LHCN-M2 (cell line): ENCODE data around the gene TNFRSF21. TPM values are rescaled to one million over a fixed set of nuclear protein-coding genes. Genes with fewer than 3 reads are reported as not detected.
"Not testable (repeated sequence)": the region's sequence is repeated elsewhere in the genome, so short reads cannot be mapped to it uniquely, and the experiment has no call there.

Experiments
- DNase-seq: peaks from one replicate; pipeline ENCODE4 v3.0.0-alpha.2; 2012; ENCODE audit warnings: low read depth
- total RNA-seq: library from RNA; depleted of rRNA; stranded (reverse); fragments of >200 nt; gene quantifications from 2 replicates; pipeline ENCODE4 v1.2.3, GENCODE V29; 2014

TNFRSF21 gene
- total RNA-seq, 1 experiment from 2014 or later, result 3.1 TPM

GRCh38 chr6:47252633-47253032, 57.1 kb downstream of the TNFRSF21 start:
- no peak for DNase-seq

GRCh38 chr6:47251396-47251795, 58.3 kb downstream of the TNFRSF21 start:
- no peak for DNase-seq

- no peak for DNase-seq
Measured at GRCh38 chr6:47250302-47250701, 59.4 kb downstream of the TNFRSF21 start.

GRCh38 chr6:47248446-47248845, 61.3 kb downstream of the TNFRSF21 start:
- DNase-seq, result no peak

GRCh38 chr6:47247227-47247797, 62.4 kb downstream of the TNFRSF21 start:
- peak; percentile 79 for DNase-seq

- no peak for DNase-seq
Measured at GRCh38 chr6:47246551-47246950, 63.2 kb downstream of the TNFRSF21 start.

- peak; percentile 31 for DNase-seq
Measured at GRCh38 chr6:47245745-47246371, 63.8 kb downstream of the TNFRSF21 start.

- peak; percentile 94 for DNase-seq
Measured at GRCh38 chr6:47242483-47243386, 67.0 kb downstream of the TNFRSF21 start.

GRCh38 chr6:47241742-47242482, 67.8 kb downstream of the TNFRSF21 start:
- DNase-seq, result peak; percentile 77

GRCh38 chr6:47240277-47240890, 69.3 kb downstream of the TNFRSF21 start:
- no peak for DNase-seq

GRCh38 chr6:47239546-47239945, 70.2 kb downstream of the TNFRSF21 start:
- no peak for DNase-seq

GRCh38 chr6:47238456-47238995, 71.2 kb downstream of the TNFRSF21 start:
- DNase-seq, result no peak

- no peak for DNase-seq
Measured at GRCh38 chr6:47237196-47237595, 72.5 kb downstream of the TNFRSF21 start.

- DNase-seq, result no peak
Measured at GRCh38 chr6:47235964-47236760, 73.5 kb downstream of the TNFRSF21 start.

GRCh38 chr6:47235421-47235820, 74.3 kb downstream of the TNFRSF21 start:
- DNase-seq, result no peak

- no peak for DNase-seq
Measured at GRCh38 chr6:47234266-47234933, 75.3 kb downstream of the TNFRSF21 start.

- DNase-seq, result no peak
Measured at GRCh38 chr6:47231151-47231550, 78.6 kb downstream of the TNFRSF21 start.

GRCh38 chr6:47230579-47230978, 79.1 kb downstream of the TNFRSF21 start:
- DNase-seq, result no peak

- DNase-seq, result no peak
Measured at GRCh38 chr6:47229255-47229654, 80.5 kb downstream of the TNFRSF21 start.

- not testable (repeated sequence) for DNase-seq
Measured at GRCh38 chr6:47228093-47228492, 81.6 kb downstream of the TNFRSF21 start.
